HL-60 (cell line): ENCODE data around the gene MED31.

Source experiments
- GABPA ChIP-seq: IDR thresholded peaks from 2 replicates; pipeline ENCODE4 v1.6.1; 2012; ENCODE audit warnings: low read depth
- POLR2AphosphoS5 ChIP-seq: IDR thresholded peaks from 2 replicates; pipeline ENCODE4 v1.6.1; 2012; ENCODE audit warnings: low read depth

- TF ChIP-seq POLR2AphosphoS5: no peak
- TF ChIP-seq GABPA: no peak
Observed at GRCh38 chr17:6654841-6655731, 3.7 kb upstream of the MED31 start.
